ENCODE data around the gene FAM83D.
"Not testable (repeated sequence)": the region's sequence is repeated elsewhere in the genome, so short reads cannot be mapped to it uniquely, and the experiment has no call there.

The FAM83D gene

GRCh38 chr20:38969708-38970107, 43.5 kb downstream of the FAM83D start:
- DNase-seq, result no peak

GRCh38 chr20:38970302-38970701, 44.1 kb downstream of the FAM83D start:
- DNase-seq, result no peak

GRCh38 chr20:38973107-38973506, 46.9 kb downstream of the FAM83D start:
- DNase-seq, result no peak

- DNase-seq, result no peak
Measured at GRCh38 chr20:38973645-38974044, 47.4 kb downstream of the FAM83D start.

- DNase-seq, result no peak
Measured at GRCh38 chr20:38975539-38976120, 49.4 kb downstream of the FAM83D start.

- DNase-seq, result no peak
Measured at GRCh38 chr20:38979434-38979833, 53.2 kb downstream of the FAM83D start.

GRCh38 chr20:38979842-38980241, 53.6 kb downstream of the FAM83D start:
- DNase-seq, result no peak

GRCh38 chr20:38982291-38982690, 56.1 kb downstream of the FAM83D start:
- no peak for DNase-seq

- no peak for DNase-seq
Measured at GRCh38 chr20:38985060-38985459, 58.8 kb downstream of the FAM83D start.

- DNase-seq, result no peak
Measured at GRCh38 chr20:38985603-38986170, 59.5 kb downstream of the FAM83D start.

- DNase-seq, result no peak
Measured at GRCh38 chr20:38986663-38987062, 60.4 kb downstream of the FAM83D start.

GRCh38 chr20:38987777-38988176, 61.6 kb downstream of the FAM83D start:
- no peak for DNase-seq

- no peak for DNase-seq
Measured at GRCh38 chr20:38990728-38991127, 64.5 kb downstream of the FAM83D start.

- DNase-seq, result no peak
Measured at GRCh38 chr20:38991814-38992704, 65.8 kb downstream of the FAM83D start.

GRCh38 chr20:38995536-38996044, 69.4 kb downstream of the FAM83D start:
- no peak for DNase-seq

- not testable (repeated sequence) for DNase-seq
Measured at GRCh38 chr20:38996866-38997265, 70.6 kb downstream of the FAM83D start.

- DNase-seq, result no peak
Measured at GRCh38 chr20:38997622-38998021, 71.4 kb downstream of the FAM83D start.

GRCh38 chr20:38999217-38999616, 73.0 kb downstream of the FAM83D start:
- no peak for DNase-seq

GRCh38 chr20:38999965-39000910, 74.0 kb downstream of the FAM83D start:
- no peak for DNase-seq
